Stimulated activated CD8-positive, alpha-beta memory T cell treated with anti-CD3 and anti-CD28 coated beads, Interleukin-4, amount 100 ng/mL, for 1 hour (primary cell): ENCODE results near the gene CADPS.

Experiments
- DNase-seq, 2 donors: peaks; one replicate each; pipeline ENCODE4 v3.0.0-alpha.2; 2020; ENCODE audit warnings: low read depth in 2 of 2, low spot score in 1 of 2

CADPS gene

DNA sequence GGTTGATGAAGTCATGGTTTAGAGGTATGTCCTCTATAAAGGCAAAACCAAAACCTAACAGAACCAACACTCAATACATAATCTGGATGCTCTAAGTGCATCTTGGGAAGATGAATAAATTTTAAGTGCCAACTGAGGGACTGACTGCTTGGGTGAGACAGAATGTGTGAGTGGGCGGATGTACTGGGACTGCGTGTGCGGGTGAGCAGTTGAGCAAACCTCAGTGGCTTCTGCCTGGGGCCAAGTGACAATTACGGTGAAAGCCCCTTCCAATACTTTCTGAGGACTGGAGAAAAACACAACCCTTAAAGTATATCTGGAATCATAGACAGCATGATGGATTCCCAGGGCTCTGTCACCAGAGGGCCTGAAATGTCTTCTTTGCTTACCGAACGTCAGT lies 421.8 kb downstream of the CADPS start:
- DNase-seq = no peak

- no peak for DNase-seq
Measured at GRCh38 chr3:62451211-62451887, 423.9 kb downstream of the CADPS start.

GRCh38 chr3:62446337-62446940 lies 428.8 kb downstream of the CADPS start:
- DNase-seq = no peak

GRCh38 chr3:62445275-62445674 lies 429.9 kb downstream of the CADPS start:
- DNase-seq = no peak

- DNase-seq = no peak
Measured at GRCh38 chr3:62439978-62440377, 435.2 kb downstream of the CADPS start.

DNA sequence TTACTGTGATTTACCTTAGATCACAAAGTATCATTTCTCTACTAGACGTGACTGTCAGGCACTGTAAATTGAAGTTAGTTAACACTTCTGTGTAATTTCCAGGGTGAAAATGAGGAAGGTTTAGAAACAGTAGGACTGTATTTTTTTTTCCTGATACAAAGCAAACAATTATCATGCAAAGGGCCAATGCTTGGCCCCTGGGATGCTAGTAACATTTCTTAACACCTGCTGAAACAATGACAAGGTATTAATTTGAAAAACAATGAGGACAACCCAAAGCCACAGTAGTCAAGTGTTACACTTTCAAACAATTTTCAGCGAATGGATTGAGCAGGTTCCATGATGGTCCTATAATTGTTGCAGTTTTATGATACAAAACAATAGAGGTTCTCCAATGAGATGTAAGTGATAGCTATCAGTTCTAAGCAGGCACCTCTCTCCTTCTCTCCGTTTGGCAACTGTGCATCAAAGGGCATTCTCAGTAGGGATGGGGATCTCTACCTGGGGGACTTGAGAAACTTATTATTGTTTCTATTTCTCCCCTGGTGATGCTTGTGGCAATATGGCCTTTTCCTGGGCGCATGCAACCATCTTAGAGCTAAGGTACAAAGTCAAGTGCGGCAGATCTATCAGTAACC lies 435.9 kb downstream of the CADPS start:
- no peak for DNase-seq

GRCh38 chr3:62436785-62437184 lies 438.4 kb downstream of the CADPS start:
- no peak for DNase-seq

GRCh38 chr3:62433396-62433795 lies 441.8 kb downstream of the CADPS start:
- no peak for DNase-seq

DNA sequence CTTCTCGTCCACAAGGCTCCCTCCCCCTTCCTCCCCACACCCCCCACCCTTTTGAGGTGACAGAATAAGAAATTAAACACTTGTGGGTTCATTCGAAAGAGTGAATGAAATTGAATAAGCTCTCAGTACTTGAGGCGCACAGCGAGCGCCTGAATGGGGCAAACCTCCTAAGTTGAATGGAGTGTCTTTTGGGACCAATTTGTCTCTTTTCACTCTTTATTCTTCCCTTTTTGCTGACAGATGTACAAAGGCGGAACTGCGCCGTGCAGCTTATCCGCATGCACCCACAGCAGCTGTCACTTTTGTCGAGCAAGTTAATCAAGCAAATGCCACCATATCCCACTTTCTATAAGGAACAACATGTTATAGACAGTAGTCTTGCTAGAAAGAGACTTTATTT lies 454.0 kb downstream of the CADPS start:
- no peak for DNase-seq

DNA sequence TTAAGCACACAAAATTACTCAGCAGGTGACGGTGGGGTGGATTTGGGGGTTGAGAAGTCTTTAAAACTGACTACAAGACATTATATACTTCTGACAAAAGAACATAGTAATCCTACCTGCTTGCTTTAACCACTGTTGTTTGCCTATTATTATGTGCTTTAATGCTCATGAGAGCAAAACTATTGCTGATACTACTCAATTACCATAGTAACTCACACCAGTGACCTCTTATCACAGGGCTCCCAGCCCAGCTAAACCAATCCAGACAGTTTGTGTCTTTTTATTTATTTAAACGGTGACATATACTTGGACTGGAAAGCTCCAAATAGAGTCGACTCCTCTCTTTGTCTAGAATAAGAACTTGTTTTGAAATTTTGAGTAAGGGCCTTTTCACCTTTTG lies 459.1 kb downstream of the CADPS start:
- DNase-seq = no peak

GRCh38 chr3:62415312-62415801 lies 459.9 kb downstream of the CADPS start:
- no peak for DNase-seq

DNA sequence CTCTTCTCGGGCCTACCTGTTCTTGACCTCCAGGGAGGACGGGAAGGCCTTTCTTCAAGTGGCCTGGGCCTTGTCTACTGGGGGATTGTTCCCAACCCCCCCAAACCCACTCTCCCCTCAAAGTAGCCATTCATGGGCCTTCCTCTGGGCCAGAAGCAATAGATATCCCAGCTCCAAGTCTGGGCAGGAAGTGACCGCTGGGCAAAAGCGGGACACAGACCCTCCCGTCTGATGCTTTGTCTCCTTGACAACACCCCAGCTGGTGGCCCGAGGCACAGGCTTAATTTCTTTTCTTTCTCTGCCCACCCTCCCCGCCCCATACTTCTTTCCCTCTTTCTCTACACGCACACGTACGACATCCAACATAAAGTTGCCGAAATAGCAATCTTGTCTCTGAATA lies 460.4 kb downstream of the CADPS start:
- DNase-seq = no peak

DNA sequence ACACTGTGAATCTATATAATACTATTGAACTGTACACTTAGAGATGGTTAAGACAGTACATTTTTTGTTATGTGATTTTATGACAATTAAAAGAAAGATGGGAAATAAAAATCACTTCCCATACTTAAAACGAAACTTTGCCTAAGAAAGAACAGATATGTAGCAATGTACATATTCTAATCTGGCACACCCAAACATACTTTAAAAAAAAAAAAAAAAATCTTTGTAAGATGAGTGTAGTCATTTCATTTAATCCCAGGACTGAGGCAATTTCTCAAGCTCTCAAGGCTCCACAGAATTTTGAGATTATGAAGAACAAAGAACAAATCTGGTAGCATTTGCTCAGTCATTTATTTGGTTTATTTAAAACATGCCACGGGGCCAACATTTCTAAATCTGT lies 461.5 kb downstream of the CADPS start:
- DNase-seq = no peak

DNA sequence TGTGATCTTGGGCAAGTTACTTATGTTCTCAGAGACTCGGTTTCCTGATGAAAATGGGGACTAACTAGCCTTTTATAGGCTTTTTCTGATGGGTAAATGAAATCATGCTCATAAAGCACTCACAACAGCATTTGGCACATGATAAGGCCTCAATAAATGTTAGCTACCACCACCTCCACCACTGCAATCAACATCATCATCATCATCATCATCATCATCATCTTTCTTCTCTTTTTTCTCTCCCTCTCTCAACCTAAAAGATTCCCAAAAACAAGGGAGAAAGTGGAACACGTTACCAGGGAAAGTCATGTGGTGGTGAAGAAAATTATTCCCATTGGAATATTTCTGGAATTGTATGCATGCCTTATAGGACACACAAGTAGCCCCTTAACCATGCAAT lies 468.3 kb downstream of the CADPS start:
- DNase-seq = no peak

DNA sequence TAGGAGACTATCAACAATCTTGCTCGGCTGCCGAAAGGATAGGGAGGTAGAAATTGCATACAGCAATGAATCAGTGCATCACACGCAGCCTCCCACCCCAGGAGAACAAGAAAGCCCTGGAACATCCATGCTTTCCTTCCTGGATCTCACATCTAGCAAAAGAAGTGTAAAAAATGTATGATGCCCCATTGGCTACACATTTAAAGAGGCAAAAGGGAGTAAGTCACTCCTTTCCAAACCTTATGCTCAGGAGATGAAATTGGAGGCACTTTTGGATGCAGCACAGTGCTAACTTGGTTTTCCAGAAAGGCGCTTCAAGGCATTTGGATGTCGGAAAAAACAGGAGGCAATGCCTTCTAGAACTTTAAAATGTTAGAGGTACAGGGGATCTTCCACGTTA lies 469.6 kb downstream of the CADPS start:
- no peak for DNase-seq

- DNase-seq = no peak
Measured at GRCh38 chr3:62405135-62405534, 470.1 kb downstream of the CADPS start.

GRCh38 chr3:62404321-62404720 lies 470.9 kb downstream of the CADPS start:
- no peak for DNase-seq

- DNase-seq = no peak
Measured at GRCh38 chr3:62403765-62404164, 471.5 kb downstream of the CADPS start.

DNA sequence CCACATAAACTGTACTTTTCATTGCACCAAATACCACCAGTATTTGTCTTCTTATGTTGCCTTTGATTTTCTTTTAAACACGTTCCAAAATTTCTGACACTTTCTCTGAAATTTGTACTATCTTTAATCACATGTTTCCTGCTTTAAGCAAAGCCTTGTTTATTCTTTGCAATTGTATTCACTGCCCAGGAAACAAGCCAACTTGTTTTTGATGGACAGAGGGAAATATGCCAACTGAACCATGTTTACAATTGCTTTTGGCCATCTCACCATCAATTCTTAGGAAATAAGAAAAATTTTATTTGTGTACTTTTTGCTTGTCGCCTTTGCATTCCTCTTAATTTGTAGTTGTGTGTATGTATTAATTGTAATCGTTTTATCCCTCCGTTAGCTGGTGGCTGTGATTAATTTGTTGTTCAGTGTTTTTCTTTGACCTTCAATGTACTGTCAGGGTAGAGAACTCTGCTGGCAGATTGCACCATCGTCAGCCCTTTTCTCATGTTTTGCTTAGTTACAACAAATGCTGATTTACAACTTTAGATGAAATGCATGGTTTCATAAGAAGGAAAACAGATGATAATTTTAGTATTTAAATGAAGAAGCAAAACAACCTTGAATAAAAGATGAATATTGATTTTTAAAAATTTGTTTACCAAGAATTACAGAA lies 482.5 kb downstream of the CADPS start:
- no peak for DNase-seq

GRCh38 chr3:62387251-62387650 lies 488.0 kb downstream of the CADPS start:
- DNase-seq = no peak

DNA sequence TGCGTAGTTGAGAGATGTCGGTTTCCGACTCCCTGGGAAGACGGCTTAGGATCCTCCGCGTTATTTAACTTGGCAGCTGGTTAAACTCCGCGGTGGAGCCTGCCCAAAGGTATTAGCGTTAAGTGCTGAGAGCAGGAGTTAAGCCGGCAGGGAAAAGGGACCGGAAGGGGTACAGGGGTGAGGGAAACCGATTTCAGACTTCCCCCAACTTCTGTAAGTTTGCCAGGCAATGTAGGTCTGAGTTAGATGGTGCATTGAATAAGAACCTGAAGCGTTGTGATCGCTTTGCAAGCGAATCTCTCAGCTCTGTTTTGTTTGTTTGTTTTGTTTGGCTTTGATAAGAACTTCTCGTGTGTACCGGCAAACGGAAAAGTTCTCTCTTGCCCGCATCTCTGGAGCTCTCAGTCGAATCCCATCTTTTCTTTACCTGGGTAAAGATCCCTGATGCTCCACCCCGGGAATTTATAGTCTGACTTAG lies 495.9 kb downstream of the CADPS start:
- DNase-seq = no peak

DNA sequence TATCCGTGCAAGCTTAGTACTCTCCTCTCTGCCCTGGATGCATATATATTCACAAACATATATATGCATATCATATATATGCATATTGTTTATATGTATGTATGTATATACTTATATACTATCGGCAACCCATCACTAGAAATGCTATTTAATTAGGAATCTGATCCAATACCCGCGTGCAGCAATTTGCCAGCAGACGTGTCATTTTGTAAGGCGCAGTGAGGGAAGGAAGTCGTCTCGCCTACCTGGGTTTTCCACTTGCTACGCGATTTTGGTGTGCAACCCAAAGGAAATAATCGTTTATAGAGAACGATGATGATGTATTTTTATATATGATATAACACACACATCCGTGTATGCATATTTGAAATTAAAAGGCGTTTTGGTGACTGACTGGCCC lies 496.3 kb downstream of the CADPS start:
- DNase-seq = no peak
